Tibial nerve (tissue), 4 donors: ENCODE measurements around the gene CDH16. TPM values are rescaled to one million over a fixed set of nuclear protein-coding genes. Genes with fewer than 3 reads are reported as not detected.
"Not testable (repeated sequence)": the region's sequence is repeated elsewhere in the genome, so short reads cannot be mapped to it uniquely, and the experiment has no call there.

ENCODE experiments used
- DNase-seq, 2 donors: peaks; one replicate each; pipeline ENCODE4 v3.0.0-alpha.2; 2019; ENCODE audit warnings: low spot score in 2 of 2
- H3K27ac ChIP-seq, 4 donors: fragments of 200-600 bp; sonication (generic) in 3 of 4; one replicate each; pipeline ENCODE4 v1.5.1; 2017 to 2019; ENCODE audit warnings: mild to moderate bottlenecking in 1 of 4
- H3K27me3 ChIP-seq, 2 donors: fragments of 200-600 bp; sonication (generic) in 1 of 2; one replicate each; pipeline versions ENCODE4 v1.5.1 to v1.6.0; 2017 to 2019
- H3K36me3 ChIP-seq, 3 donors: fragments of 200-600 bp; sonication (generic); one replicate each; pipeline ENCODE4 v1.5.1; 2018 to 2019
- H3K4me1 ChIP-seq, 4 donors: fragments of 200-600 bp; sonication (generic) in 3 of 4; one replicate each; pipeline ENCODE4 v1.5.1; 2017 to 2019
- H3K4me3 ChIP-seq, 4 donors: fragments of 200-600 bp; sonication (generic) in 3 of 4; one replicate each; pipeline ENCODE4 v1.5.1; 2017 to 2019; ENCODE audit warnings: mild to moderate bottlenecking in 1 of 4, moderate library complexity in 1 of 4
- H3K9me3 ChIP-seq, 4 donors: fragments of 200-600 bp; sonication (generic) in 3 of 4; one replicate each; pipeline ENCODE4 v1.5.1; 2017 to 2019
- CTCF ChIP-seq, 5 experiments: fragments of 200-600 bp in 3 of 5; fragments of 450-650 bp in 2 of 5; sonication (generic) in 3 of 5; IDR thresholded peaks; one replicate each; pipeline ENCODE4 v1.5.1; 2016 to 2019; ENCODE audit warnings: antibody characterized with exemption in 5 of 5, mild to moderate bottlenecking in 3 of 5, moderate library complexity in 2 of 5
- EP300 ChIP-seq, 2 donors: sonication (generic); formaldehyde crosslinking; IDR thresholded peaks; one replicate each; pipeline ENCODE4 v1.6.1; 2017; ENCODE audit warnings: antibody characterized with exemption in 2 of 2, mild to moderate bottlenecking in 1 of 2
- POLR2A ChIP-seq, 2 donors: fragments of 450-650 bp; IDR thresholded peaks; one replicate each; pipeline ENCODE4 v1.6.1; 2017; ENCODE audit warnings: antibody characterized with exemption in 2 of 2, mild to moderate bottlenecking in 2 of 2, moderate library complexity in 2 of 2
- WGBS, 2 donors: methylation state at CpG; one replicate each; pipeline ENCODE4 v1.1.5; 2018; 5-methylcytosine and 5-hydroxymethylcytosine counted together
- total RNA-seq, 4 donors: library from RNA; depleted of rRNA; stranded (reverse); fragments of >200 nt; gene quantifications; one replicate each; pipeline ENCODE4 v1.1.0, GENCODE V29; 2016

Gene CDH16
- total RNA-seq, 4 donors from 2014 or later: 0.30 to 2.5 (median 1.4) TPM

GRCh38 chr16:66872559-66872942 lies 46.1 kb downstream of the CDH16 start:
- WGBS, 2 donors: 58% methylated on average over 4 of the region's 4 CpGs
- DNase-seq: no peak
- Histone ChIP-seq H3K9me3 (no peaks in the 10 kb centered on the region), H3K27ac (peak overlapping the region; percentile 55 to 81 (median 70)), H3K36me3 (no peaks in the 10 kb centered on the region), H3K27me3 (no peaks in the 10 kb centered on the region), H3K4me1 (peaks cover 0 to 33% (median 8%) of the 10 kb centered on the region in 4 donors), H3K4me3 (peak overlapping the region; percentile 15 to 39 (median 28))
- TF ChIP-seq CTCF (IDR thresholded peaks at IDR 0.05): no peak
- no peak for TF ChIP-seq POLR2A (IDR thresholded peaks at IDR 0.05)
- no peak for TF ChIP-seq EP300 (IDR thresholded peaks at IDR 0.05)

- Histone ChIP-seq H3K27ac (no peak overlapping the region), H3K36me3 (no peaks in the 10 kb centered on the region), H3K4me3 (no peak overlapping the region), H3K9me3 (no peaks in the 10 kb centered on the region), H3K4me1 (peaks cover 0 to 34% (median 8%) of the 10 kb centered on the region in 4 donors), H3K27me3 (no peaks in the 10 kb centered on the region)
- WGBS, 2 donors: 83 to 92% methylated on average over 3 of the region's 3 CpGs
- DNase-seq: no peak
- no peak for TF ChIP-seq POLR2A (IDR thresholded peaks at IDR 0.05)
- TF ChIP-seq EP300 (IDR thresholded peaks at IDR 0.05): no peak
- no peak for TF ChIP-seq CTCF (IDR thresholded peaks at IDR 0.05)
Observed at GRCh38 chr16:66871840-66872239, 46.8 kb downstream of the CDH16 start.

GRCh38 chr16:66871363-66871762 lies 47.3 kb downstream of the CDH16 start:
- DNase-seq, H3K9me3 ChIP-seq, H3K36me3 ChIP-seq, H3K4me3 ChIP-seq, H3K27me3 ChIP-seq, H3K27ac ChIP-seq: not testable (repeated sequence)
- WGBS, 2 donors: 93 to 98% methylated on average over 2 of the region's 2 CpGs
- H3K4me1 ChIP-seq: peaks cover 0 to 34% (median 8%) of the 10 kb centered on the region in 4 donors

GRCh38 chr16:66869424-66869823 lies 49.3 kb downstream of the CDH16 start:
- Histone ChIP-seq H3K4me3 (no peak overlapping the region), H3K27me3 (no peaks in the 10 kb centered on the region), H3K27ac (no peak overlapping the region), H3K4me1 (peaks cover 0 to 26% (median 8%) of the 10 kb centered on the region in 4 donors), H3K36me3 (no peaks in the 10 kb centered on the region), H3K9me3 (no peaks in the 10 kb centered on the region)
- DNase-seq: no peak
- 77 to 93% methylated on average over 1 of the region's 1 CpG for WGBS, 2 donors
- no peak for TF ChIP-seq EP300 (IDR thresholded peaks at IDR 0.05)
- TF ChIP-seq CTCF (IDR thresholded peaks at IDR 0.05): no peak
- no peak for TF ChIP-seq POLR2A (IDR thresholded peaks at IDR 0.05)

GRCh38 chr16:66863707-66864106 lies 55.0 kb downstream of the CDH16 start:
- H3K4me3 ChIP-seq: no peak overlapping the region
- H3K36me3 ChIP-seq: no peaks in the 10 kb centered on the region
- no peak for TF ChIP-seq EP300 (IDR thresholded peaks at IDR 0.05)
- no peak for TF ChIP-seq CTCF (IDR thresholded peaks at IDR 0.05)
- TF ChIP-seq POLR2A (IDR thresholded peaks at IDR 0.05): no peak

GRCh38 chr16:66862023-66862520 lies 56.6 kb downstream of the CDH16 start:
- TF ChIP-seq EP300 (IDR thresholded peaks at IDR 0.05) (no peak), CTCF (IDR thresholded peaks at IDR 0.05) (no peak), POLR2A (IDR thresholded peaks at IDR 0.05) (no peak)
- 81 to 82% methylated on average over 8 of the region's 8 CpGs for WGBS, 2 donors
- no peak for DNase-seq

More at GRCh38 chr16:66863707-66864106, 55.0 kb downstream of the CDH16 start:
- Histone ChIP-seq H3K27ac (no peak overlapping the region), H3K4me1 (peaks cover 0 to 10% (median 0%) of the 10 kb centered on the region in 4 donors), H3K27me3 (no peaks in the 10 kb centered on the region), H3K9me3 (no peaks in the 10 kb centered on the region)
- DNase-seq: no peak

More at GRCh38 chr16:66862023-66862520, 56.6 kb downstream of the CDH16 start:
- Histone ChIP-seq H3K36me3 (no peaks in the 10 kb centered on the region), H3K27me3 (no peaks in the 10 kb centered on the region), H3K9me3 (no peaks in the 10 kb centered on the region), H3K4me3 (no peak overlapping the region), H3K4me1 (peaks cover 0 to 4% (median 0%) of the 10 kb centered on the region in 4 donors), H3K27ac (no peak overlapping the region)
